ENCODE data around the gene RAPGEF3. TPM values are rescaled to one million over a fixed set of nuclear protein-coding genes. Genes with fewer than 3 reads are reported as not detected.

RAPGEF3 gene
- polyA plus RNA-seq, 1 donor, result 7.9 TPM

GRCh38 chr12:47731723-47732122, 27.0 kb downstream of the RAPGEF3 start:
- H3K4me3 ChIP-seq (ENCODE audit: low read length), result no peak overlapping the region
- peaks cover 7% of the 10 kb centered on the region for H3K4me1 ChIP-seq (ENCODE audit: control insufficient read depth, insufficient read depth, low read length)
- H3K27ac ChIP-seq (ENCODE audit: low read length), result no peak overlapping the region
- DNase-seq, result no peak
- no peaks in the 10 kb centered on the region for H3K9me3 ChIP-seq (ENCODE audit: control insufficient read depth, low read depth, low read length)
- H3K27me3 ChIP-seq (ENCODE audit: control insufficient read depth, insufficient read depth, low read length), result no peaks in the 10 kb centered on the region
- no peaks in the 10 kb centered on the region for H3K36me3 ChIP-seq (ENCODE audit: control insufficient read depth, insufficient read depth, low read length)
- no CpG with 5 or more reads among the region's 5 CpGs for WGBS (ENCODE audit: insufficient coverage, low lambda C conversion rate)

GRCh38 chr12:47730341-47730744, 28.3 kb downstream of the RAPGEF3 start:
- no peak overlapping the region for H3K27ac ChIP-seq (ENCODE audit: low read length)
- no peaks in the 10 kb centered on the region for H3K36me3 ChIP-seq (ENCODE audit: control insufficient read depth, insufficient read depth, low read length)
- no peaks in the 10 kb centered on the region for H3K9me3 ChIP-seq (ENCODE audit: control insufficient read depth, low read depth, low read length)
- no peaks in the 10 kb centered on the region for H3K27me3 ChIP-seq (ENCODE audit: control insufficient read depth, insufficient read depth, low read length)
- H3K4me1 ChIP-seq (ENCODE audit: control insufficient read depth, insufficient read depth, low read length), result peaks cover 3% of the 10 kb centered on the region
- WGBS (ENCODE audit: insufficient coverage, low lambda C conversion rate), result no CpG with 5 or more reads among the region's 8 CpGs
- H3K4me3 ChIP-seq (ENCODE audit: low read length), result no peak overlapping the region
- no peak for DNase-seq

- no peak overlapping the region for H3K27ac ChIP-seq (ENCODE audit: low read length)
- no peaks in the 10 kb centered on the region for H3K27me3 ChIP-seq (ENCODE audit: control insufficient read depth, insufficient read depth, low read length)
- no peaks in the 10 kb centered on the region for H3K36me3 ChIP-seq (ENCODE audit: control insufficient read depth, insufficient read depth, low read length)
- no peaks in the 10 kb centered on the region for H3K9me3 ChIP-seq (ENCODE audit: control insufficient read depth, low read depth, low read length)
- no peak for DNase-seq
- no peaks in the 10 kb centered on the region for H3K4me1 ChIP-seq (ENCODE audit: control insufficient read depth, insufficient read depth, low read length)
- WGBS (ENCODE audit: insufficient coverage, low lambda C conversion rate), result no CpG with 5 or more reads among the region's 3 CpGs
- H3K4me3 ChIP-seq (ENCODE audit: low read length), result no peak overlapping the region
Measured at GRCh38 chr12:47729233-47729632, 29.4 kb downstream of the RAPGEF3 start.

GRCh38 chr12:47725893-47726292, 32.8 kb downstream of the RAPGEF3 start:
- no peak overlapping the region for H3K4me3 ChIP-seq (ENCODE audit: low read length)
- WGBS (ENCODE audit: insufficient coverage, low lambda C conversion rate), result no CpG with 5 or more reads among the region's 5 CpGs
- peaks cover 1% of the 10 kb centered on the region for H3K36me3 ChIP-seq (ENCODE audit: control insufficient read depth, insufficient read depth, low read length)
- no peaks in the 10 kb centered on the region for H3K27me3 ChIP-seq (ENCODE audit: control insufficient read depth, insufficient read depth, low read length)
- H3K9me3 ChIP-seq (ENCODE audit: control insufficient read depth, low read depth, low read length), result no peaks in the 10 kb centered on the region
- no peak overlapping the region for H3K27ac ChIP-seq (ENCODE audit: low read length)
- no peak for DNase-seq
- no peaks in the 10 kb centered on the region for H3K4me1 ChIP-seq (ENCODE audit: control insufficient read depth, insufficient read depth, low read length)

- no peak for DNase-seq
- WGBS (ENCODE audit: insufficient coverage, low lambda C conversion rate), result no CpG with 5 or more reads among the region's 8 CpGs
- Histone ChIP-seq H3K27ac (ENCODE audit: low read length) (no peak within 1 kb of the TSS), H3K4me3 (ENCODE audit: low read length) (no peak within 1 kb of the TSS), H3K4me1 (ENCODE audit: control insufficient read depth, insufficient read depth, low read length) (no peaks in the 10 kb centered on the region), H3K27me3 (ENCODE audit: control insufficient read depth, insufficient read depth, low read length) (no peaks in the 10 kb centered on the region), H3K9me3 (ENCODE audit: control insufficient read depth, low read depth, low read length) (no peaks in the 10 kb centered on the region), H3K36me3 (ENCODE audit: control insufficient read depth, insufficient read depth, low read length) (peaks cover 5% of the 10 kb centered on the region)
Measured at GRCh38 chr12:47725091-47725772, 33.4 kb downstream of the RAPGEF3 start, which contains the start of gene ENDOU. Gene ENDOU, minus strand, starts transcription at chr12:47725490. Its CDS starts 77 bp downstream, at chr12:47725413.

- no peaks in the 10 kb centered on the region for H3K9me3 ChIP-seq (ENCODE audit: control insufficient read depth, low read depth, low read length)
- H3K27me3 ChIP-seq (ENCODE audit: control insufficient read depth, insufficient read depth, low read length), result no peaks in the 10 kb centered on the region
- no peak for DNase-seq
- H3K4me3 ChIP-seq (ENCODE audit: low read length), result no peak overlapping the region
- peaks cover under 1% of the 10 kb centered on the region for H3K4me1 ChIP-seq (ENCODE audit: control insufficient read depth, insufficient read depth, low read length)
- H3K27ac ChIP-seq (ENCODE audit: low read length), result no peak overlapping the region
- 100% methylated on average over 1 of the region's 5 CpGs for whole genome bisulfite sequencing (ENCODE audit: insufficient coverage, low lambda C conversion rate)
- peaks cover 5% of the 10 kb centered on the region for H3K36me3 ChIP-seq (ENCODE audit: control insufficient read depth, insufficient read depth, low read length)
Measured at GRCh38 chr12:47722941-47723631, 35.6 kb downstream of the RAPGEF3 start.

GRCh38 chr12:47722136-47722834, 36.4 kb downstream of the RAPGEF3 start:
- Histone ChIP-seq H3K36me3 (ENCODE audit: control insufficient read depth, insufficient read depth, low read length) (peaks cover 5% of the 10 kb centered on the region), H3K9me3 (ENCODE audit: control insufficient read depth, low read depth, low read length) (no peaks in the 10 kb centered on the region), H3K4me1 (ENCODE audit: control insufficient read depth, insufficient read depth, low read length) (peaks cover 8% of the 10 kb centered on the region), H3K27me3 (ENCODE audit: control insufficient read depth, insufficient read depth, low read length) (no peaks in the 10 kb centered on the region), H3K27ac (ENCODE audit: low read length) (no peak overlapping the region), H3K4me3 (ENCODE audit: low read length) (no peak overlapping the region)
- 83% methylated on average over 1 of the region's 7 CpGs for WGBS (ENCODE audit: insufficient coverage, low lambda C conversion rate)
- DNase-seq, result no peak

GRCh38 chr12:47721431-47721973, 37.2 kb downstream of the RAPGEF3 start:
- Histone ChIP-seq H3K27ac (ENCODE audit: low read length) (no peak overlapping the region), H3K27me3 (ENCODE audit: control insufficient read depth, insufficient read depth, low read length) (no peaks in the 10 kb centered on the region), H3K4me1 (ENCODE audit: control insufficient read depth, insufficient read depth, low read length) (peaks cover 12% of the 10 kb centered on the region), H3K9me3 (ENCODE audit: control insufficient read depth, low read depth, low read length) (no peaks in the 10 kb centered on the region), H3K4me3 (ENCODE audit: low read length) (no peak overlapping the region), H3K36me3 (ENCODE audit: control insufficient read depth, insufficient read depth, low read length) (peaks cover 5% of the 10 kb centered on the region)
- DNase-seq, result no peak
- WGBS (ENCODE audit: insufficient coverage, low lambda C conversion rate), result 100% methylated on average over 1 of the region's 9 CpGs

GRCh38 chr12:47718531-47718930, 40.1 kb downstream of the RAPGEF3 start:
- no peak for DNase-seq
- Histone ChIP-seq H3K4me1 (ENCODE audit: control insufficient read depth, insufficient read depth, low read length) (peaks cover 12% of the 10 kb centered on the region), H3K27ac (ENCODE audit: low read length) (no peak overlapping the region), H3K4me3 (ENCODE audit: low read length) (no peak overlapping the region), H3K9me3 (ENCODE audit: control insufficient read depth, low read depth, low read length) (no peaks in the 10 kb centered on the region), H3K27me3 (ENCODE audit: control insufficient read depth, insufficient read depth, low read length) (no peaks in the 10 kb centered on the region), H3K36me3 (ENCODE audit: control insufficient read depth, insufficient read depth, low read length) (peaks cover 5% of the 10 kb centered on the region)
- WGBS (ENCODE audit: insufficient coverage, low lambda C conversion rate), result no CpG with 5 or more reads among the region's 1 CpG

- peak; percentile 69 to 77 for DNase-seq
- Histone ChIP-seq H3K4me1 (ENCODE audit: control insufficient read depth, insufficient read depth, low read length) (peaks cover 12% of the 10 kb centered on the region), H3K27ac (ENCODE audit: low read length) (peak overlapping the region; percentile 41), H3K27me3 (ENCODE audit: control insufficient read depth, insufficient read depth, low read length) (no peaks in the 10 kb centered on the region), H3K9me3 (ENCODE audit: control insufficient read depth, low read depth, low read length) (no peaks in the 10 kb centered on the region), H3K36me3 (ENCODE audit: control insufficient read depth, insufficient read depth, low read length) (peaks cover 5% of the 10 kb centered on the region), H3K4me3 (ENCODE audit: low read length) (no peak overlapping the region)
- WGBS (ENCODE audit: insufficient coverage, low lambda C conversion rate), result 0% methylated on average over 2 of the region's 13 CpGs
Measured at GRCh38 chr12:47717443-47718193, 41.1 kb downstream of the RAPGEF3 start.

Data from large intestine (tissue), 3 donors.